PFSK-1 (cell line): Measurements from ENCODE around the gene MYO16.

Source experiments
- FOXP2 ChIP-seq: optimal IDR thresholded peaks from 2 replicates; pipeline ENCODE3; 2011; ENCODE audit warnings: borderline replicate concordance, control low read depth, inconsistent platforms; ENCODE audit not compliant: insufficient read depth; ENCODE audit errors: extremely low read length, extremely low read depth
- POLR2AphosphoS5 ChIP-seq: IDR thresholded peaks from 2 replicates; pipeline ENCODE4 v1.6.1; 2012; ENCODE audit warnings: low read depth, mild to moderate bottlenecking, control low read depth, low read length, moderate library complexity
- REST ChIP-seq, 2 experiments: IDR thresholded peaks; 2 replicates each; pipeline versions ENCODE4 v1.6.1 to v1.8.0; 2011 to 2012; ENCODE audit warnings: low read depth in 2 of 2, low read length in 2 of 2, control low read depth in 1 of 2, inconsistent platforms in 1 of 2, mild to moderate bottlenecking in 1 of 2, moderate library complexity in 1 of 2; ENCODE audit not compliant: insufficient read depth in 1 of 2
- SIN3A ChIP-seq: IDR thresholded peaks from 2 replicates; pipeline ENCODE4 v1.6.1; 2012; ENCODE audit warnings: mild to moderate bottlenecking, low read length, moderate library complexity, borderline replicate concordance; ENCODE audit not compliant: insufficient read depth
- TAF1 ChIP-seq: IDR thresholded peaks from 2 replicates; pipeline ENCODE4 v1.6.1; 2012; ENCODE audit warnings: low read length, control low read depth, borderline replicate concordance; ENCODE audit not compliant: insufficient read depth

MYO16 gene

DNA sequence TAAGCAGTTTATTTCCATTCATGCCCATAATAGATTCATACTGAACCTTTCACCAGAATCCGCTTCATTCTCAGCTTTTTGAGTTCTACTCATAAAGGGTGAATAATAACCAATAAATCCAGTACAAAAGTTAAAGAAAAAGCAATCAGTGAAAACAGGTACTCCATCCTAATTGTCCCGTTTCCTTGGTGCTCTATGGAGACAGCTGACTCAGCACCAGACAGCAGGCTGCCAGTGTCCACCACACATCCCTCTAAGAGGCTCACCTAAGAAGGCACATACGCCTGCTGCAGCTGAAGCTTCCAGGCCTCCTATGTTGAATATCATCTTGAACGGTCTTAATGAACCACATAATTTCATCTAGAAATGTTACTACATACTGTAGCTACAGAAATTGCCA, 27.3 kb downstream of the MYO16 start:
- TF ChIP-seq POLR2AphosphoS5 (no peak), FOXP2 (no peak)

- TF ChIP-seq REST (IDR thresholded peaks at IDR 0.05; ENCODE audit: insufficient read depth in 1 of 2, low read depth in 2 of 2, low read length in 2 of 2) (no peak), TAF1 (no peak), SIN3A (no peak), FOXP2 (no peak), POLR2AphosphoS5 (no peak)
These were observed 28.1 kb downstream of the MYO16 start for GRCh38 chr13:108657519-108657918.

DNA sequence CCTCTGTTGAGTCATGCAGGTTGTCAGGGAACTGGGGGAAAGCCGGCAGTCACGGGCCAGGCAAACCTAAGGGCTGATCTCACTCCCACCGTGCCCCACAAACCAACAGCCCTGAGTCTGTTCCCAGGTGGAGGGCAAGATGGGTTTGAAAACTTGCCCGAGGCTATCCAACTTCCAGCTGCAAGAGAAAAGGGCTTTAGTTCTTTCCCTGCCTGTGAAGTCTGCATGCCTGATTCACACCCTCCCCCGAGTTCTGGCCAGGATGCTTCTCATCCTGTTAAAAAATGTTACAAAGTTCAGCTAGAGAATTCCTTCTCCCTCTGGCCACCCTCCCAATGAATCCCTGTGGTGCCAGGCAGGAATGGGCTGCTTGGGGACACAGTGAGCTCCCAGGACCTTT, 33.1 kb downstream of the MYO16 start:
- TF ChIP-seq POLR2AphosphoS5 (no peak), FOXP2 (no peak), TAF1 (no peak), REST (IDR thresholded peaks at IDR 0.05; ENCODE audit: insufficient read depth in 1 of 2, low read depth in 2 of 2, low read length in 2 of 2) (no peak), SIN3A (no peak)

DNA sequence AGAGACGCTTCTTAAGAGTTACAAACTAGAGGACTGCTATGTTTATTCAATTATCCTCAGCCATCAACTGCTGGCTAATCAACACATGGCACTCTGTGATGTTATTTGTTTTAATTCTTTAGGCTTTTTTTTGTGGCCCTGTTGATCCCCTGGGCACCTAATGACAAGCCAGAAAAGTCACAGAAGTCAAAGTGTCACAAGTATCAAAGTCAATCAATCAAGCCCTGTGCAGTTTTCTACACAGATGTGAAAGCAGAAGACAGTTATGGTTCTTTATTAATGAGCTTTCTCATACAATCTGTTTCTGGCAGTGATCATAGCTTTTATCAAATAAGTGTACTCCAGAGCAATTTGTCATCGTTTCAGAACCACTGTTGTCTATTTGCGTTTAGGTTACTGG, 34.3 kb downstream of the MYO16 start:
- TF ChIP-seq POLR2AphosphoS5 (no peak), REST (IDR thresholded peaks at IDR 0.05; ENCODE audit: insufficient read depth in 1 of 2, low read depth in 2 of 2, low read length in 2 of 2) (no peak), FOXP2 (no peak), TAF1 (no peak), SIN3A (no peak)

GRCh38 chr13:108667205-108667604, 37.8 kb downstream of the MYO16 start:
- TF ChIP-seq SIN3A (no peak), POLR2AphosphoS5 (no peak), REST (IDR thresholded peaks at IDR 0.05; ENCODE audit: insufficient read depth in 1 of 2, low read depth in 2 of 2, low read length in 2 of 2) (no peak), TAF1 (no peak), FOXP2 (no peak)
